Measurements from ENCODE around the gene PDXDC1. TPM values are rescaled to one million over a fixed set of nuclear protein-coding genes. Genes with fewer than 3 reads are reported as not detected.
"Not testable (repeated sequence)": the region's sequence is repeated elsewhere in the genome, so short reads cannot be mapped to it uniquely, and the experiment has no call there.

The PDXDC1 gene
- polyA plus RNA-seq, 1 experiment, result 68.6 TPM

DNA sequence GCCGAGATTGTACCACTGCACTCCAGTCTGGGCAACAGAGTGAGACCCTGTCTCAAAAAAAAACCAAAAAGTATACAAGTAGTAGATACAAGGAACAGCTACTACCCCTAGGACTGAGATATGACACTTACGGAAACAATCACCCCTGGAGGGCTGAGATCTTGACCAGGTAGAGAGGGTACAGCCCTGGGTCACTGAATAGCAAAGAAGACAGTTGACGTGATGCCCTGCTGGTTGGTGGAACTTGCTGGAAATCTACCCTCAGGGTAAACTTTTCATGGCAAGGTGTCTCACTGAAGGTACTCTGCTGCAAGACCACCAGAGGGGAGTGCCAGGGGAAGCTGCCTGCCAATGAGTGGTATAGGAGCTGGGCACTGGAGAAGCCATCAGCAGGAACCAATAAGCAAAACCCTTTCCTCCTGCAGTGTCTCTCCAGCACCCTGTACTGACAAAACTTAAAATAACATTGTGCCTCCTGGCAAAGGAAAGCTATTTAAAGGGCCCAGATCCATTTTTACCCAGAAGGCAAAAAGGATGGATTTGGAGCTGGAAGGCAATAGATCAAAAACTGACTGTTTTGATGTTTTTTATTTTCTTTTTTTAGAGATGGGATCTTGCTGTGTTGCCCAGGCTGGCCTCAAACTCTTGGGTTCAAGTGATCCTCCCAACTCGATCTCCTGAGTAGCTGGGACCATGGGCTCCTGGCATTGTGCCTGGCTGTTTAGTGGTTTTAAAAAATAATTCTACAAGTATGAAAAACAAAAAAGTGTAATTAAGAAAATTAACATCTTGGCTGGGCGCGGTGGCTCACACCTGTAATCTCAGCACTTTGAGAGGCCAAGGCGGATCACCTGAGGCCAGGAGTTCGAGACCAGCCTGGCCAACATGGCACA is 11.3 kb upstream of the PDXDC1 start:
- CTCF ChIA-PET, result interaction anchor here (0.9 kb wide), 1 partner anchor 26 kb away, joined by 4 read pairs; no protein-coding TSS in a partner anchor
- POLR2A ChIA-PET, result no interaction called here
- DNase-seq (ENCODE audit: low read depth), result no peak

GRCh38 chr16:14965328-14965727 is 9.5 kb upstream of the PDXDC1 start:
- ChIA-PET POLR2A (no interaction called here), CTCF (no interaction called here)
- Histone ChIP-seq H3K27me3 (ENCODE audit: control insufficient read depth, insufficient read depth, low read length) (peaks cover 9% of the 10 kb centered on the region), H3K36me3 (ENCODE audit: control insufficient read depth, insufficient read depth, low read length) (no peaks in the 10 kb centered on the region), H3K4me3 (ENCODE audit: low read depth, low read length) (no peak overlapping the region)
- TF ChIP-seq, protein P1, sequence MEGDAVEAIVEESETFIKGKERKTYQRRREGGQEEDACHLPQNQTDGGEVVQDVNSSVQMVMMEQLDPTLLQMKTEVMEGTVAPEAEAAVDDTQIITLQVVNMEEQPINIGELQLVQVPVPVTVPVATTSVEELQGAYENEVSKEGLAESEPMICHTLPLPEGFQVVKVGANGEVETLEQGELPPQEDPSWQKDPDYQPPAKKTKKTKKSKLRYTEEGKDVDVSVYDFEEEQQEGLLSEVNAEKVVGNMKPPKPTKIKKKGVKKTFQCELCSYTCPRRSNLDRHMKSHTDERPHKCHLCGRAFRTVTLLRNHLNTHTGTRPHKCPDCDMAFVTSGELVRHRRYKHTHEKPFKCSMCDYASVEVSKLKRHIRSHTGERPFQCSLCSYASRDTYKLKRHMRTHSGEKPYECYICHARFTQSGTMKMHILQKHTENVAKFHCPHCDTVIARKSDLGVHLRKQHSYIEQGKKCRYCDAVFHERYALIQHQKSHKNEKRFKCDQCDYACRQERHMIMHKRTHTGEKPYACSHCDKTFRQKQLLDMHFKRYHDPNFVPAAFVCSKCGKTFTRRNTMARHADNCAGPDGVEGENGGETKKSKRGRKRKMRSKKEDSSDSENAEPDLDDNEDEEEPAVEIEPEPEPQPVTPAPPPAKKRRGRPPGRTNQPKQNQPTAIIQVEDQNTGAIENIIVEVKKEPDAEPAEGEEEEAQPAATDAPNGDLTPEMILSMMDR (IDR thresholded peaks at IDR 0.05; ENCODE audit: insufficient read depth, low read depth, low read length), result no peak
- no peak for DNase-seq (ENCODE audit: low read depth)

More for the DNA sequence above, 11.3 kb upstream of the PDXDC1 start:
- H3K36me3 ChIP-seq (ENCODE audit: control insufficient read depth, insufficient read depth, low read length), result no peaks in the 10 kb centered on the region
- TF ChIP-seq, protein P1 (IDR thresholded peaks at IDR 0.05; ENCODE audit: insufficient read depth, low read depth, low read length), result no peak
- peaks cover 9% of the 10 kb centered on the region for H3K27me3 ChIP-seq (ENCODE audit: control insufficient read depth, insufficient read depth, low read length)
- no peak overlapping the region for H3K4me3 ChIP-seq (ENCODE audit: low read depth, low read length)

- POLR2A ChIA-PET; DNase-seq (ENCODE audit: low read depth); CTCF ChIA-PET; H3K27me3 ChIP-seq (ENCODE audit: control insufficient read depth, insufficient read depth, low read length); H3K4me3 ChIP-seq (ENCODE audit: low read depth, low read length); H3K36me3 ChIP-seq (ENCODE audit: control insufficient read depth, insufficient read depth, low read length): not testable (repeated sequence)
Measured at GRCh38 chr16:14969795-14970194, 5.0 kb upstream of the PDXDC1 start.

GRCh38 chr16:14971621-14972228 is 3.1 kb upstream of the PDXDC1 start:
- H3K4me3 ChIP-seq (ENCODE audit: low read depth, low read length); POLR2A ChIA-PET; DNase-seq (ENCODE audit: low read depth); H3K27me3 ChIP-seq (ENCODE audit: control insufficient read depth, insufficient read depth, low read length); H3K36me3 ChIP-seq (ENCODE audit: control insufficient read depth, insufficient read depth, low read length); CTCF ChIA-PET: not testable (repeated sequence)

- DNase-seq (ENCODE audit: low read depth); H3K27me3 ChIP-seq (ENCODE audit: control insufficient read depth, insufficient read depth, low read length); H3K36me3 ChIP-seq (ENCODE audit: control insufficient read depth, insufficient read depth, low read length); POLR2A ChIA-PET; CTCF ChIA-PET: not testable (repeated sequence)
- peak overlapping the region; percentile 98 for H3K4me3 ChIP-seq (ENCODE audit: low read depth, low read length)
Measured at GRCh38 chr16:14973785-14974322, 972 bp upstream of the PDXDC1 start.

DNA sequence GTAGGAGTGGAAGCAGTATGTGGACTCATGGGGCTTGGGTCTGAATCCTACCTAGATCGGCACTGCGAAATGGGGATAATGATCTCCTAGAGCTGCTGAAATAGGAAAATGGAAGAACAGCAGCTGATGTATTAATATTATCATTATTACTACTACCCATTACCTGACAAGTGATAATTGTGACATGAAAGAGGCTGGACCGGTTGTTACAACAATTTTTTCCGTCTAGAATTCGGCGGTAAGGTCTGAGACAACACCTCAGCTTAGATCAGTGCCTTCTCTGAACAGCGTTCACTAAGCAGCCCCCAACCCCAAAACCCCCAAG is 533 bp upstream of the PDXDC1 start:
- DNase-seq (ENCODE audit: low read depth); CTCF ChIA-PET; H3K36me3 ChIP-seq (ENCODE audit: control insufficient read depth, insufficient read depth, low read length); H3K27me3 ChIP-seq (ENCODE audit: control insufficient read depth, insufficient read depth, low read length): not testable (repeated sequence)
- POLR2A ChIA-PET, result interaction anchor here (0.6 kb wide), 1 partner anchor 40 kb away, joined by 3 read pairs; no protein-coding TSS in a partner anchor
- H3K4me3 ChIP-seq (ENCODE audit: low read depth, low read length), result peak overlapping the region; percentile 98

DNA sequence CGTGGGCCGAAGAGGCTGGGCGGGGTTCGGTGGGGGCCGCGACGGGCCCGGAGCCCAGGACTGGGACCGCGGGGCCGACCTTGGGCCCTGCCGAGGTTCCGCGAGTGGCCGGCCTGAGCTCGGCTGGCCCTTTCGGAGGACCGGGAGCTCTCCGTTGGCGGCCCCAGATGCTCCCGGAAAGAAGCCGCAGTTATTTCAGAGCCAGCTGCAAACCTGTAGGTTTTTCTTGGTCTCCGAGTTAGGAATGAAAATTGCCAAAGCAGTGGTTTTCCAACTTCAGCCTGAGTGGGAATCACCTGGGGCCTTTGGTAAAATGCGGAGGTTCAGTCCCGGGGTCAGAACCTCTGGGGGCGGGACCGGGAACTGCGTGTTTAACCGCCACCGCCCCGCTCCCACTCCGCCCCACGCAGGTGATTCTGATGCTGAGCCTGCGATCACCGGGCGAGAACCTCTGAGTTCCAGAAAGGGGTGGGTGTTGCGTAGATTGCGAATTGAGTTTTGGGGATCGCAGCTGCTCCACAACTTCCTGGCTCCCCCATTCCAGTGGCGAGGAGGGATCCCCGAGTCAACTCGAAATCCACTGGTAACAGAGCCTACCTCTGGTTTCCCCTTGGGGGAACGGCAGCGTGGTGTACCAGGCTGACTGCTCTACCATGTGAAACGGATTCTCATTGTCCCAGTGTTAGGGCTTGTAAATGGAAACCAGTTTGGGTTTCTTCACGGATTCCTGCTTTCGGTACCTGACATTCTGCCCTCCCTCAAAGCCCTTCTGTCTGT is 780 bp downstream of the PDXDC1 start:
- H3K27me3 ChIP-seq (ENCODE audit: control insufficient read depth, insufficient read depth, low read length); H3K36me3 ChIP-seq (ENCODE audit: control insufficient read depth, insufficient read depth, low read length); POLR2A ChIA-PET; CTCF ChIA-PET; DNase-seq (ENCODE audit: low read depth): not testable (repeated sequence)
- peak overlapping the region; percentile 98 for H3K4me3 ChIP-seq (ENCODE audit: low read depth, low read length)

DNA sequence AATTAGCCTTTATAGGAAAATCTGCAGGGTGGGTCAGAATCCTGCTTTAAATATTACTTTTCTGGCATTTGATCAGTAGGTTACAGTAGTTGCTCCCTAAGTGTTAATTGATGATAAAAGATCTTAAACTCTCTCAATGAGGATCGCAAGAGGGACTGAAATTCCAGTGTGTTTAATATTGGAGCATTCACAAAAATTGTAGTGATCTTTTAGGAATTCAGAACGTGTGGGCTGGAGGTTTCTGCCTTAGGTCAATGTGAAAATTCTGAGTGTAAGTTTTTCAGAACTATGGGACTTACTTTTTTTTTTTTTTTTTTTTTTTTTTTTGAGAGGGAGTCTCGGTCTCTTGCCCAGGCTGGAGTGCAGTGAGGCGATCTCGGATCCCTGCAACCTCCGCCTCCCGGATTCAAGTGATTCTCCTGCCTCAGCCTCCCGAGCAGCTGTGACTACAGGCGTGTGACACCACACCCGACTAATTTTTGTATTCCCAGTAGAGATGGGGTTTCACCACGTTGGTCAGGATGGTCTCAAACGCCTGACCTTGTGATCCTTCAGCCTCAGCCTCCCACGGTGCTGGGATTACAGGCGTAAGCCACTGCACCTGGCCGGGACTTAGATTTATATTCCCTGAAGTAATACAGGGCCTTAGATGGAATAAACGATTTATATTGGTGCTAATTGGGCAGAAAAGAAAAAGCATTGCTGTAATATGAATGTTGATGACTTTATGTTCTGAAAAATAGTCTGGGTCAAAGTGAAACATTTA is 2.3 kb downstream of the PDXDC1 start:
- CTCF ChIA-PET; DNase-seq (ENCODE audit: low read depth); H3K36me3 ChIP-seq (ENCODE audit: control insufficient read depth, insufficient read depth, low read length); H3K27me3 ChIP-seq (ENCODE audit: control insufficient read depth, insufficient read depth, low read length); H3K4me3 ChIP-seq (ENCODE audit: low read depth, low read length); POLR2A ChIA-PET: not testable (repeated sequence)

DNA sequence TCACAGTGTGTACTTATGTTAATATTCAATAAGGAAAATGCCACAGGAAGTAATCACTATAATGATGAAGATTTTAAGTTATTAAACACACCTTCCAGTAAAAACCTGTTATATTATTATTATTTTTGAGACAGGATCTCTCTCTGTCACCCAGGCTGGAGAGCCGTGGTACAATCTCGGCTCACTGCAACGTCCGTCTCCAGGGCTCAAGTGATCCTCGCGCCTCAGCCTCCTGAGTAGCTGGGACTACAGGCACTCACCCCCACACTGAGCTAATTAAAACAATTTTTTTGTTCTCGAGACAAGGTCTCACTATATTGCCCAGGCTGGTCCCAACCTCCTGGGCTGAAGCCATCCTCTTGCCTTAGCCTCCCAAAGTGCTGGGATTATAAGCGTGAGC is 3.5 kb downstream of the PDXDC1 start:
- H3K27me3 ChIP-seq (ENCODE audit: control insufficient read depth, insufficient read depth, low read length); H3K4me3 ChIP-seq (ENCODE audit: low read depth, low read length); POLR2A ChIA-PET; DNase-seq (ENCODE audit: low read depth); CTCF ChIA-PET; H3K36me3 ChIP-seq (ENCODE audit: control insufficient read depth, insufficient read depth, low read length): not testable (repeated sequence)

DNA sequence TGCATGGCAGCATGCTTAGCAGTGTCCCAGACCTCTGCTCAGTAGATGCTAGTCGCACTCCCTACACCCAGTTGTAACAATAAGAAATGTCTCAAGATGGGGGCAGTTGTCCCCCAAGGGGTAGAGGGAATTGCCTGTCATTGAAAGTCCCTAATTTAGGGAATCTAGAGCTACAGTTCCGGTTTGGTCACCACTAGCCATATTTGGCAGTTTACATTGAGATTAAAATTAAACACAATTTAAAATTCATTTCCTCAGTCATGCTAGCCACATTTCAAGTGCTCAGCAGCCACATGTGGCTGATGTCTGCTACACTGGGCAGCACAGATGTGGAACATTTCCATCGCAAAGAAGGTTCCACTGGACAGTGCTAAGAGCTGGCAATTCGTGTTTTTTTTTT is 4.1 kb downstream of the PDXDC1 start:
- H3K27me3 ChIP-seq (ENCODE audit: control insufficient read depth, insufficient read depth, low read length); CTCF ChIA-PET; POLR2A ChIA-PET; H3K4me3 ChIP-seq (ENCODE audit: low read depth, low read length); H3K36me3 ChIP-seq (ENCODE audit: control insufficient read depth, insufficient read depth, low read length); DNase-seq (ENCODE audit: low read depth): not testable (repeated sequence)

Data from BJ (cell line).